IPS-18a (cell line): ENCODE measurements around the gene GON4L.
"Not testable (repeated sequence)": the region's sequence is repeated elsewhere in the genome, so short reads cannot be mapped to it uniquely, and the experiment has no call there.

Experiments used
- H3K27ac ChIP-seq: one replicate; pipeline ENCODE4 v1.5.1; 2013; ENCODE audit warnings: low read length
- H3K27me3 ChIP-seq: one replicate; pipeline ENCODE4 v1.6.1; 2013; ENCODE audit warnings: mild to moderate bottlenecking, low read length; ENCODE audit not compliant: control insufficient read depth, insufficient read depth
- H3K36me3 ChIP-seq: one replicate; pipeline ENCODE4 v1.6.1; 2013; ENCODE audit warnings: low read depth, low read length; ENCODE audit not compliant: control insufficient read depth
- H3K4me1 ChIP-seq: one replicate; pipeline ENCODE4 v1.6.1; 2013; ENCODE audit warnings: low read depth, low read length; ENCODE audit not compliant: control insufficient read depth
- H3K4me3 ChIP-seq: one replicate; pipeline ENCODE4 v1.5.1; 2013; ENCODE audit warnings: low read length
- H3K9ac ChIP-seq: one replicate; pipeline ENCODE4 v1.6.1; 2013; ENCODE audit warnings: mild to moderate bottlenecking, low read length, moderate library complexity
- H3K9me3 ChIP-seq: one replicate; pipeline ENCODE4 v1.6.1; 2013; ENCODE audit warnings: low read depth, low read length; ENCODE audit not compliant: control insufficient read depth

The GON4L gene

GRCh38 chr1:155809088-155809487 is 47.9 kb downstream of the GON4L start:
- H3K4me3 ChIP-seq, result no peak overlapping the region
- H3K9ac ChIP-seq, result no peak overlapping the region
- H3K36me3 ChIP-seq, result peaks cover 22% of the 10 kb centered on the region
- H3K4me1 ChIP-seq, result no peaks in the 10 kb centered on the region
- no peak overlapping the region for H3K27ac ChIP-seq
- H3K27me3 ChIP-seq, result no peaks in the 10 kb centered on the region
- no peaks in the 10 kb centered on the region for H3K9me3 ChIP-seq

GRCh38 chr1:155801149-155801548 is 55.9 kb downstream of the GON4L start:
- Histone ChIP-seq H3K9ac (no peak overlapping the region), H3K9me3 (no peaks in the 10 kb centered on the region), H3K4me3 (no peak overlapping the region), H3K27ac (no peak overlapping the region), H3K36me3 (peaks cover 36% of the 10 kb centered on the region), H3K4me1 (no peaks in the 10 kb centered on the region), H3K27me3 (no peaks in the 10 kb centered on the region)

- H3K4me1 ChIP-seq, H3K27me3 ChIP-seq, H3K27ac ChIP-seq, H3K9ac ChIP-seq, H3K4me3 ChIP-seq, H3K9me3 ChIP-seq: not testable (repeated sequence)
- H3K36me3 ChIP-seq, result peaks cover 33% of the 10 kb centered on the region
Measured at GRCh38 chr1:155795618-155796017, 61.4 kb downstream of the GON4L start.

GRCh38 chr1:155794605-155795245 is 62.3 kb downstream of the GON4L start:
- Histone ChIP-seq H3K4me3 (no peak overlapping the region), H3K36me3 (peaks cover 32% of the 10 kb centered on the region), H3K9me3 (no peaks in the 10 kb centered on the region), H3K4me1 (no peaks in the 10 kb centered on the region), H3K27ac (no peak overlapping the region), H3K9ac (no peak overlapping the region), H3K27me3 (no peaks in the 10 kb centered on the region)

GRCh38 chr1:155793213-155793612 is 63.8 kb downstream of the GON4L start:
- Histone ChIP-seq H3K9ac (no peak overlapping the region), H3K36me3 (peaks cover 28% of the 10 kb centered on the region), H3K4me3 (no peak overlapping the region), H3K27me3 (no peaks in the 10 kb centered on the region), H3K9me3 (no peaks in the 10 kb centered on the region), H3K27ac (no peak overlapping the region), H3K4me1 (no peaks in the 10 kb centered on the region)

GRCh38 chr1:155777582-155777981 is 79.4 kb downstream of the GON4L start:
- Histone ChIP-seq H3K4me1 (no peaks in the 10 kb centered on the region), H3K9ac (no peak overlapping the region), H3K27ac (no peak overlapping the region), H3K4me3 (no peak overlapping the region), H3K9me3 (no peaks in the 10 kb centered on the region), H3K27me3 (no peaks in the 10 kb centered on the region), H3K36me3 (peaks cover 35% of the 10 kb centered on the region)

GRCh38 chr1:155776414-155776813 is 80.6 kb downstream of the GON4L start:
- no peaks in the 10 kb centered on the region for H3K4me1 ChIP-seq
- no peak overlapping the region for H3K4me3 ChIP-seq
- H3K9ac ChIP-seq, result no peak overlapping the region
- H3K27ac ChIP-seq, result no peak overlapping the region
- H3K9me3 ChIP-seq, result no peaks in the 10 kb centered on the region
- H3K36me3 ChIP-seq, result peaks cover 47% of the 10 kb centered on the region
- H3K27me3 ChIP-seq, result no peaks in the 10 kb centered on the region

- peaks cover 72% of the 10 kb centered on the region for H3K36me3 ChIP-seq
- H3K27me3 ChIP-seq, result no peaks in the 10 kb centered on the region
- no peak overlapping the region for H3K27ac ChIP-seq
- H3K4me3 ChIP-seq, result no peak overlapping the region
- H3K4me1 ChIP-seq, result no peaks in the 10 kb centered on the region
- H3K9me3 ChIP-seq, result no peaks in the 10 kb centered on the region
- H3K9ac ChIP-seq, result no peak overlapping the region
Measured at GRCh38 chr1:155773221-155773620, 83.8 kb downstream of the GON4L start.

GRCh38 chr1:155769257-155769656 is 87.8 kb downstream of the GON4L start:
- no peaks in the 10 kb centered on the region for H3K9me3 ChIP-seq
- H3K4me1 ChIP-seq, result no peaks in the 10 kb centered on the region
- H3K27me3 ChIP-seq, result no peaks in the 10 kb centered on the region
- no peak overlapping the region for H3K27ac ChIP-seq
- no peak overlapping the region for H3K4me3 ChIP-seq
- peaks cover 77% of the 10 kb centered on the region for H3K36me3 ChIP-seq
- no peak overlapping the region for H3K9ac ChIP-seq

- not testable (repeated sequence) for H3K27me3 ChIP-seq, H3K9me3 ChIP-seq, H3K9ac ChIP-seq, H3K4me1 ChIP-seq, H3K27ac ChIP-seq, H3K4me3 ChIP-seq
- H3K36me3 ChIP-seq, result peaks cover 73% of the 10 kb centered on the region
Measured at GRCh38 chr1:155767399-155767989, 89.5 kb downstream of the GON4L start.

GRCh38 chr1:155763989-155764388 is 93.0 kb downstream of the GON4L start:
- H3K4me3 ChIP-seq, H3K27me3 ChIP-seq, H3K9ac ChIP-seq, H3K27ac ChIP-seq, H3K4me1 ChIP-seq, H3K9me3 ChIP-seq: not testable (repeated sequence)
- H3K36me3 ChIP-seq, result peaks cover 64% of the 10 kb centered on the region

GRCh38 chr1:155763090-155763815 is 93.8 kb downstream of the GON4L start:
- H3K27ac ChIP-seq, H3K4me3 ChIP-seq: not testable (repeated sequence)

More at GRCh38 chr1:155763090-155763815, 93.8 kb downstream of the GON4L start:
- H3K9me3 ChIP-seq, H3K27me3 ChIP-seq, H3K4me1 ChIP-seq, H3K9ac ChIP-seq: not testable (repeated sequence)
- H3K36me3 ChIP-seq, result peaks cover 59% of the 10 kb centered on the region
